ENCODE results near the gene MTRF1. TPM values are rescaled to one million over a fixed set of nuclear protein-coding genes. Genes with fewer than 3 reads are reported as not detected.
A peak's percentile ranks its signal among the peaks of the same experiment; 100 is the strongest.

The MTRF1 gene
- total RNA-seq, 1 donor from 2014 or later, result 10.7 TPM

DNA sequence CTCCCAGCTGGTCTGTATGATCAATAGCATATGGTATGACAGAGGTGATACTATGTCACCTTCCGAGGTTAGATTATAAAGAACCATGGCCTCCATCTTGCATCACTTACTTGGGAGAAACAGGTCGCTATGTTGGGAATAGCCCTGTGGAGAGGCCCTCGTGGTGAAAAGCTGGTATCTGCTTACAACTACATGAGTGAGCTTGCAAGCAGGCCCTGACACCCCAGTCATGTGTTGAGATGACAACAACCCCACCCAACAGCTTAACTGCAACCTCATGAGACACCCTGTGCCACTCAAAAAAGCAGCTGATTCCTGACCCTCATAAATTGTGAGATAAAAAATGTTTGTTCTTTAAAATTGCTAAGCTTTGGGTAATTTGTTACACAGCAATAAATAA lies 18.8 kb downstream of the MTRF1 start:
- Histone ChIP-seq H3K4me1 (no peaks in the 10 kb centered on the region), H3K27ac (peak overlapping the region; percentile 8), H3K36me3 (peaks cover 13% of the 10 kb centered on the region), H3K27me3 (no peaks in the 10 kb centered on the region), H3K4me3 (no peak overlapping the region), H3K9me3 (no peaks in the 10 kb centered on the region)
- intact Hi-C loops (cut with DNase I), result no loop called here
- TF ChIP-seq, protein P1, sequence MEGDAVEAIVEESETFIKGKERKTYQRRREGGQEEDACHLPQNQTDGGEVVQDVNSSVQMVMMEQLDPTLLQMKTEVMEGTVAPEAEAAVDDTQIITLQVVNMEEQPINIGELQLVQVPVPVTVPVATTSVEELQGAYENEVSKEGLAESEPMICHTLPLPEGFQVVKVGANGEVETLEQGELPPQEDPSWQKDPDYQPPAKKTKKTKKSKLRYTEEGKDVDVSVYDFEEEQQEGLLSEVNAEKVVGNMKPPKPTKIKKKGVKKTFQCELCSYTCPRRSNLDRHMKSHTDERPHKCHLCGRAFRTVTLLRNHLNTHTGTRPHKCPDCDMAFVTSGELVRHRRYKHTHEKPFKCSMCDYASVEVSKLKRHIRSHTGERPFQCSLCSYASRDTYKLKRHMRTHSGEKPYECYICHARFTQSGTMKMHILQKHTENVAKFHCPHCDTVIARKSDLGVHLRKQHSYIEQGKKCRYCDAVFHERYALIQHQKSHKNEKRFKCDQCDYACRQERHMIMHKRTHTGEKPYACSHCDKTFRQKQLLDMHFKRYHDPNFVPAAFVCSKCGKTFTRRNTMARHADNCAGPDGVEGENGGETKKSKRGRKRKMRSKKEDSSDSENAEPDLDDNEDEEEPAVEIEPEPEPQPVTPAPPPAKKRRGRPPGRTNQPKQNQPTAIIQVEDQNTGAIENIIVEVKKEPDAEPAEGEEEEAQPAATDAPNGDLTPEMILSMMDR (IDR thresholded peaks at IDR 0.05), result no peak
- ATAC-seq (no peak), DNase-seq (no peak)

DNA sequence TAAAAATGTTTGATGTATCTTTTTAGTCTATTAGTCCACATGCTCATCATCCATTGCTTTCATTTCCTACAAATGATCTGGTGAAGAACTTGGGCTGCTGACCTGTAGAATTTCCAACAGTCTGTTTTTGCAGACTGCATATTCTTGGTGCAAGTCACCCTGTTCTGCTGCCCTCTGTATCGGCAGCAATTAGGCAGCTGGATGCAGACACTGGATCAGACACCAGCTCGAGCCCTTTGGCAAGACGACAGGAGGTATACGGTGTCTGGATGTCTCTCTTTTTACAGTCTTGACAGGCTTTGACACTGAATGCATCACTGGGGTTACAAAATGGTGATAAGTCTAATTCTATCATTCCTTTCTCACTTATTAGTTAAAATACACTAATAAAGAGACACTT lies 21.8 kb downstream of the MTRF1 start:
- no peak overlapping the region for H3K4me3 ChIP-seq
- intact Hi-C loops (cut with DNase I), result no loop called here
- TF ChIP-seq, protein P1 (IDR thresholded peaks at IDR 0.05), result no peak
- no peaks in the 10 kb centered on the region for H3K27me3 ChIP-seq
- H3K9me3 ChIP-seq, result no peaks in the 10 kb centered on the region
- H3K4me1 ChIP-seq, result no peaks in the 10 kb centered on the region
- peaks cover 10% of the 10 kb centered on the region for H3K36me3 ChIP-seq
- ATAC-seq, result no peak
- H3K27ac ChIP-seq, result no peak overlapping the region
- no peak for DNase-seq

- H3K27ac ChIP-seq, result no peak overlapping the region
- no peaks in the 10 kb centered on the region for H3K9me3 ChIP-seq
- no peaks in the 10 kb centered on the region for H3K27me3 ChIP-seq
- no peak overlapping the region for H3K4me3 ChIP-seq
- no peak for DNase-seq
- H3K4me1 ChIP-seq, result peaks cover 6% of the 10 kb centered on the region
- no peak for ATAC-seq
- intact Hi-C loops (cut with DNase I), result no loop called here
- peaks cover 10% of the 10 kb centered on the region for H3K36me3 ChIP-seq
- TF ChIP-seq, protein P1 (IDR thresholded peaks at IDR 0.05), result no peak
Observed at GRCh38 chr13:41236369-41236768, 27.0 kb downstream of the MTRF1 start.

DNA sequence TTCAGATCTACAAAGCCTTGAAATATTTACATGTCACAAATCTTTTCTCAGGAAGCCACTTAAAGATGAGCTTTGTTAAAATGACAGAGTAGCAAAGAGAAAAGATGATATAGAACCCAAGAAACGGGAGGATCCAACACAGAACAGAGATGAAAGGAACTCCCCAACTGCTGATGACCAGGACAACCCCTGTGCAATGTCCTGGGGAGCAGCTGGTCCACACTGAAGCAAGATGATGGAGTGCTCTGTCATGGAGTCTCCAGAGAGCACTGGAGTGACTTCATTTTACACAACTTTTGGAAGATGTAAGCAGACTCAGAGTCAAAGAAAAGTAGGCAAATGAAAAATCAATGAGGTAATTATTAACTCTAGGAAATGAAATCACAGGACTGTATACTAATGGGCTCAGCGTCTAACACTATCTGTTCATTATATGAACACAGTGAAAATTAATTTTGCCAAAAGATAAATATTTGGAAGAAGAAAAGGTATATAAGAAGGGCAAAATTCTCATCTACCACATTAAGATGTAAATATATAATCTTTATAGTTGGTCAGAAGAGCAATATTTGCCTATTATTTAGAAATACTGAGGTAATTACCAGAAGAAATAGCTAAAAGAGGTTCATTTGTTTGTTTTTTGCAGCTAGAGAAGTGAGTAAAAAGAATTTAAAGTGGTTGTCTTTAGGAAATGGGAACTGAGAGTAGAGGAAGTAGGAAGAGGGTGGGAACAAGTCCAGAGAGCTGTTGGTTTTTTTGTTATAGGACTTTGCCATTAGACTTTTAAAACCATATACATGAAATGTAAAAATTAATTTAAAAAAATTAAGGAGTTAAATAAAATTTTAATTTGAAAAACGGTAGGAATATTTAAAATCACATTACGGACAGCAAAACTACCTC lies 30.5 kb downstream of the MTRF1 start:
- H3K4me3 ChIP-seq, result no peak overlapping the region
- TF ChIP-seq, protein P1 (IDR thresholded peaks at IDR 0.05), result no peak
- H3K9me3 ChIP-seq, result no peaks in the 10 kb centered on the region
- intact Hi-C loops (cut with DNase I), result no loop called here
- peaks cover 6% of the 10 kb centered on the region for H3K4me1 ChIP-seq
- H3K27me3 ChIP-seq, result no peaks in the 10 kb centered on the region
- DNase-seq (no peak), ATAC-seq (no peak)
- no peak overlapping the region for H3K27ac ChIP-seq
- no peaks in the 10 kb centered on the region for H3K36me3 ChIP-seq

DNA sequence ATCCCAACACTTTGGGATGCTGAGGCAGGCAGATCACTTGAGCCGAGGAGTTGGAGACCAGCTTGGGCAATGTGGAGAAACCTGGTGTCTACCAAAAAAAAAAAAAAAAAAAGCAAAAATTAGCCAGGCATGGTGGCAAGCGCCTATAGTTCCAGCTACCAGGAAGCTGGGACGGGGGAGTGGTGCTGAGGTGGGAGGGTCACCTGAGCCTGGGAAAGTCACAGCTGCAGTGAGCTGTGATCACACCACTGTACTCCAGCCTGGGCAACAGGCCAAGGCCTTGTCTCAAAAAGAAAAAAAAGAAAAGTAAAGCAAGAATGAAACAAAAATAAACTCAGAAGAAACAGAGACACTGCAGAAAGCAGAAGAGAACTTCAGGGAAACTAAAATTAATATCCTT lies 31.6 kb downstream of the MTRF1 start:
- Histone ChIP-seq H3K4me1 (peaks cover 6% of the 10 kb centered on the region), H3K4me3 (no peak overlapping the region), H3K9me3 (no peaks in the 10 kb centered on the region), H3K27ac (no peak overlapping the region), H3K27me3 (no peaks in the 10 kb centered on the region), H3K36me3 (peaks cover 2% of the 10 kb centered on the region)
- TF ChIP-seq, protein P1 (IDR thresholded peaks at IDR 0.05), result no peak
- ATAC-seq (peak; percentile 79), DNase-seq (peak; percentile 71)
- intact Hi-C loops (cut with DNase I), result no loop called here

All from upper lobe of right lung (tissue), 1 donor.